ENCODE measurements around the gene NOX5.

The NOX5 gene

GRCh38 chr15:69025320-69025719, 10.8 kb downstream of the NOX5 start:
- DNase-seq (ENCODE audit: low spot score): no peak

- DNase-seq (ENCODE audit: low spot score): no peak
These were observed 11.9 kb downstream of the NOX5 start for GRCh38 chr15:69026355-69026754.

- DNase-seq (ENCODE audit: low spot score): no peak
These were observed 13.6 kb downstream of the NOX5 start for GRCh38 chr15:69027976-69028518.

GRCh38 chr15:69031013-69032001, 16.8 kb downstream of the NOX5 start:
- DNase-seq (ENCODE audit: low spot score): no peak

GRCh38 chr15:69032031-69032430, 17.5 kb downstream of the NOX5 start:
- DNase-seq (ENCODE audit: low spot score): no peak

GRCh38 chr15:69032703-69033373, 18.3 kb downstream of the NOX5 start:
- no peak for DNase-seq (ENCODE audit: low spot score)

GRCh38 chr15:69034352-69034751, 19.9 kb downstream of the NOX5 start:
- DNase-seq (ENCODE audit: low spot score): no peak

GRCh38 chr15:69035205-69035917, 20.9 kb downstream of the NOX5 start:
- DNase-seq (ENCODE audit: low spot score): no peak

- no peak for DNase-seq (ENCODE audit: low spot score)
These were observed 21.4 kb downstream of the NOX5 start for GRCh38 chr15:69035918-69036258.

- DNase-seq (ENCODE audit: low spot score): no peak
These were observed 22.3 kb downstream of the NOX5 start for GRCh38 chr15:69036826-69037225.

GRCh38 chr15:69037482-69037881, 23.0 kb downstream of the NOX5 start:
- no peak for DNase-seq (ENCODE audit: low spot score)

GRCh38 chr15:69037977-69038376, 23.5 kb downstream of the NOX5 start:
- no peak for DNase-seq (ENCODE audit: low spot score)

GRCh38 chr15:69038508-69038907, 24.0 kb downstream of the NOX5 start:
- no peak for DNase-seq (ENCODE audit: low spot score)

- no peak for DNase-seq (ENCODE audit: low spot score)
These were observed 25.2 kb downstream of the NOX5 start for GRCh38 chr15:69039516-69040225.

- DNase-seq (ENCODE audit: low spot score): no peak
These were observed 28.0 kb downstream of the NOX5 start for GRCh38 chr15:69042531-69042930.

- DNase-seq (ENCODE audit: low spot score): no peak
These were observed 31.3 kb downstream of the NOX5 start for GRCh38 chr15:69045802-69046201.

GRCh38 chr15:69046781-69047180, 32.3 kb downstream of the NOX5 start:
- DNase-seq (ENCODE audit: low spot score): no peak

GRCh38 chr15:69049976-69050375, 35.5 kb downstream of the NOX5 start:
- no peak for DNase-seq (ENCODE audit: low spot score)

GRCh38 chr15:69055251-69055650, 40.8 kb downstream of the NOX5 start:
- DNase-seq (ENCODE audit: low spot score): no peak

GRCh38 chr15:69056365-69056764, 41.9 kb downstream of the NOX5 start:
- no peak for DNase-seq (ENCODE audit: low spot score)

- DNase-seq (ENCODE audit: low spot score): peak; percentile 81
These were observed 44.5 kb downstream of the NOX5 start for GRCh38 chr15:69058830-69059556.
